Measurements from ENCODE around the gene PBXIP1.

PBXIP1 gene

DNA sequence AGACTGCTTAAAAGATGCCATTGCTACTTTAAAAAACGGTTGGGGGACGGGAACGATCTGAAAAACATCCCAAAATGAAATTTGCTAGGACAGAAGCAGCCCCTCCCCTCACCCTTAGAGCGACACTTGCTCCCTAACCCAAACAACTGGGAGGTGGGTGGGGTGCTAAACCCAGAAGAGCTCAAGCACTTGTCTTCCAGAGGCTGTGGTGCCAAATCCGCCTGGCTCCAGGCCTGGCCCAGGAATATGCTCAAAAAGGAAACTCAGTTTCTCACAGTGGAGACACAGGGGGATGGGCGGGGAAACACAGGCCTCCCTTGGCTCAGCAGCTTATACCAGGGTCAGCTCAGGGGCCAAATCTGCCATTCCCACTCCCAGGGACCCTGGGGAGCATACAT is 644 bp upstream of the PBXIP1 start:
- no peak for DNase-seq (ENCODE audit: low read depth)

- peak; percentile 98 for DNase-seq (ENCODE audit: low read depth)
Measured at GRCh38 chr1:154955039-154955717, 721 bp downstream of the PBXIP1 start.

DNA sequence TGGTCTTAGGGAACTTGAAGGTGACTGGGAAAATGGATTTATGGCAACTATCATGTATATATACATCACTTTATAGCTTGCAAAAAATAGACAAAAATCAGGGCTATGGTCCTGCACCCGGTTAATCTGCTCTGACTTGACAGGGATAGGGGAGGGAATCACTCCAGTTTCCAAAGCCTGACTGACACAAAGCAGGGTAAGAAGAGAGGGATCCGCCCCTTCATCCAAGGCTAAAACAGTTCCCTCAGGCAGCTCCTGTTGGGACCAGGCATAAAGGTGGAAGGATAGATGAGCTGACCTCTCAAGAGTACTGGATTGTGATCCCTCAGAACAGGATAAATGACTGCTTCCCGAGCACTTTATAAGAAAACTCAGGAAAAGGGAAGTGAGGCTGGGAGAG is 1.4 kb downstream of the PBXIP1 start:
- DNase-seq (ENCODE audit: low read depth) = no peak

DNA sequence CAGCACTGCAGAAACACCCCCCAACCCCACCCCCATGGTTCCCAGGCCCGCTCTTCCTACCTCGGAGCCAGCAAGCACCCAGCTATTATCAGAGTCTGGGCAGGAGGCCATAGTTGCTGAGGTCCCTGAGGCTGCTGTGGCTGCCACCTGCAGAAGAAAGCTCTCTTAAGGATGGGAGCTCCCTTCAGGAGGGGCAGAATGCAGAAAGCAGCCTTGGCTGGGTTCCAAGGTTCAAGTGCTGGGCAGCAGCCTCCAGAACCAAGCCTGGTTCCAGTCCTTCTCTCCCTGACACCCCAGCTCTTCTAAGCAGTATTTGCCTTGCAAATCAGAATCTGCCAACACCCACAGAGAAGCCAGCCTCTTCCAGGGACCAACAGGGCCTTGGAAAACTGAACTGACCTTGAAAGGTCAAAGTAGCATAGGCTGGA is 2.3 kb downstream of the PBXIP1 start:
- no peak for DNase-seq (ENCODE audit: low read depth)

GRCh38 chr1:154952664-154953063 is 3.2 kb downstream of the PBXIP1 start:
- no peak for DNase-seq (ENCODE audit: low read depth)

- DNase-seq (ENCODE audit: low read depth) = peak; percentile 78
Measured at GRCh38 chr1:154951901-154952657, 3.8 kb downstream of the PBXIP1 start.

GRCh38 chr1:154948079-154948478 is 7.8 kb downstream of the PBXIP1 start:
- no peak for DNase-seq (ENCODE audit: low read depth)

DNA sequence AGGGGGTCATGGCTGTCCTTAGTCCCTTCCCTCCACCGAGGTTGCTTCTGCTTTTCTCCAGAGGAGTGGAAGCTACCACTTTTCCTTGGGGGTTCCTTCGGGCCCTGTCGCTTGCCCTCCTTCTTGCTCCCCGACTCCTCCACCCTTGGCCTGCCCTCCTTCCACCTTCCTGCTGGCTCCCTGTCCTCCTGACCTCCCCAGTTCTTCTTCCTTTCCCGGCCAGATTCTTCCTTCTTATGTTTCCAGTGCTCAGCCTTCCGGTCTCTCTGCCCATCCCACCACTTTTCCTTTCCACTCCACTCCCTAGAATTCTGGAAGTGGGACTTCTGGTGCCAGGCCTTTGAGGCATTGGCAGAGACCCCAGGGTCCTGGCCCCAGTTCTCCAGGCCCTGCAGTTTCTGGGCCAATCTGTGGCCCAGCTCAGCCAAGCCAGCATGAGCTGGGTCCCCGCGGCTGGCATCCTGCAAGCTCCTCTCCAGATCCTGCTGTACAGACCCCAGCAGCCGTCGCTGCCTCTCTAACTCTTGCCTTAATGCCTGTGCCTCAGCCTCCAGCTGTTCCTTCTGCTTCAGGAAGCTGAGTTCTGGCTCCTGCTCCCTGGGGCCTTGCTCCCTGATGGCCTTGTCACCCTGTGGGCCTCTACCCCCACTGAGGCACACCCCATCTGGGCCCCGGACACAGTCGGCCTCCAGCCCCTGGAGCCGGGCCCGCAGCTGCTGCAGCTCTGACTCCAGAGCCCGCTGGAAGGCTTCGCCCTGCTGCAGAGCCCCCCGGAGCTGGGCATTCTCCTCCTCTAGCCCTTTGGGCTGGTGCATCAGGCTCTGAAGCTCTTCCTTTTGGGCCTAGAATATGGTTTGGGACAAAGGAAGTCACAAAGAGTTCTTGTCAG is 9.7 kb downstream of the PBXIP1 start:
- DNase-seq (ENCODE audit: low read depth) = no peak

GRCh38 chr1:154945160-154945961 is 10.5 kb downstream of the PBXIP1 start:
- no peak for DNase-seq (ENCODE audit: low read depth)

DNA sequence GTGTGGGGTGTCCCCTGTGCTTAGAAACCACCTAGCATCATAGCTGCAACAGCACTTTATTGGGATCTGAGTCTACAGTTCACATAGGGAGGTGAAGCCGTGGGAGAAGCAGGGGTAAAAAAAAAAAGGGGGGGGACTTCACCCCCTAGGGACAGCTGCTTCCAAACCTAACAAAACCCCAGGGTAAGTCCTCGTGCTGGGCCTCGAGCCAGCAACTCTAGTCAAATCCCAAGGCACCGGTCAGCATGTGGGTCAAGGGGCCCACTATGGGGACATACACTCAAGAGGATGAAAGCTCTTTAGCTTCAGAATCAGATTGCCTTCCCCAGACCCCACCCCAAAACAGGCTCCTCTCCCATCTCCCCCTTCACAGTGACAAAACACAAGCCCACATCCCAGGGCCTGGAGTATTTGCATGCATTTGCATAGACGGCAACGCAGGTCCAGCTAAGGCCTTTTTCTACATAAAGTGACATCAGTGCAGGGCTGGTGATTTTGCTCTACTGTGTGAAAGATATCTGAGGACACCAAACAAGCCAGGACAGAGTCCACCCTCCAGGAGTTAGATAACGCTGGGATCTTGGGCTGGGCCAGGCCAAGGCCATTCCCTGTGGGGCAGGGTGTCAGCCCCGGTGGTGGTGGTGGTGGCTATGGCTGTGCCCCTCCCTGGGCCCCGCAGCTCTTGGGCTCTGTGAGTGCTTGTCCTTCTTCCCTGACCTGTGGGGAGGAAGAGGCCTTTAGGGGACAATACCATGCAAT is 11.3 kb downstream of the PBXIP1 start:
- no peak for DNase-seq (ENCODE audit: low read depth)

GRCh38 chr1:154943649-154944400 is 12.1 kb downstream of the PBXIP1 start:
- no peak for DNase-seq (ENCODE audit: low read depth)

GRCh38 chr1:154941333-154942013 is 14.4 kb downstream of the PBXIP1 start:
- DNase-seq (ENCODE audit: low read depth) = no peak

GRCh38 chr1:154940651-154941194 is 15.2 kb downstream of the PBXIP1 start:
- DNase-seq (ENCODE audit: low read depth) = no peak

GRCh38 chr1:154940213-154940560 is 15.7 kb downstream of the PBXIP1 start:
- DNase-seq (ENCODE audit: low read depth) = no peak

- no peak for DNase-seq (ENCODE audit: low read depth)
Measured at GRCh38 chr1:154938604-154939399, 17.1 kb downstream of the PBXIP1 start.

DNA sequence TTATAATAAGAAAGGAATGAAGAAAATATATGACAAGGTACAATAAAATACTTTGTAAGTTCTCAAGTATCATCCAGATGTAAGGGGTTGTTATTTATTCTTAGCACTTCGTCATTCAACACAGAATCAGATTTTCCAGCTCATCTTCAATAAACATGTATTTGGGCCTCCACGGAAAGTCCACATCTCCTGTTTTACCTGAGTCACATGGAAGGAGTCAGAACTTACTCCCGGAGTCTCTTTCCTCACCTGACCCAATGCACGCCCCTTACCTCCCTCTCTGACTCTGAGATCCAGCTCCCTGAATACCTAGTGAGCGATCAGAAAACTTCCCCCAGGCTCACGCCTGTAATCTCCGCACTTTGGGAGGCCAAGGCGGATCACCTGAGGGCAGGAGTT is 17.9 kb downstream of the PBXIP1 start:
- no peak for DNase-seq (ENCODE audit: low read depth)

- DNase-seq (ENCODE audit: low read depth) = peak; percentile 90
Measured at GRCh38 chr1:154937085-154937987, 18.6 kb downstream of the PBXIP1 start.

Data from T-helper 22 cell (primary cell).